ENCODE results near the gene MAGIX.

Gene MAGIX

DNA sequence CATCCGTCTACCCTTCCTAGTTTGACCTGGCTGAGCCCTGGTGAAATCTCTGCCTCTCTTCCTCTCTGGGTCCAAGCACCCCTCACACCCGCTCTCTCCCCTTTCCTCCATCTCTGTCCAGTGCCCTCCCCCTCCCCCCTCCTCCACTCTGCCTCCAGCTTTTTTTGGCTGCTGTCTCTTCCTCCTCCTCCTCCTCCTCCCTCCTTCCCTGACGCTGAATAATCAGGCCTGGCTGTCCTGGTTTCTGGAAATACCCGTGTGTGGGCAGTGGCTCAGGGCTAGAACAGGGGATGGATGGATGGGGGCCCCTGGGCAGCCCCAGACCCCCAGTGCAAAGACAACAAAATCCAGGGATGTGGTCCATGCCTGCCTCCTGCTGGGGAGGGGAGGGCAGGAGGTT lies 42.2 kb downstream of the MAGIX start:
- no peak for DNase-seq (ENCODE audit: low read depth, low spot score)

DNA sequence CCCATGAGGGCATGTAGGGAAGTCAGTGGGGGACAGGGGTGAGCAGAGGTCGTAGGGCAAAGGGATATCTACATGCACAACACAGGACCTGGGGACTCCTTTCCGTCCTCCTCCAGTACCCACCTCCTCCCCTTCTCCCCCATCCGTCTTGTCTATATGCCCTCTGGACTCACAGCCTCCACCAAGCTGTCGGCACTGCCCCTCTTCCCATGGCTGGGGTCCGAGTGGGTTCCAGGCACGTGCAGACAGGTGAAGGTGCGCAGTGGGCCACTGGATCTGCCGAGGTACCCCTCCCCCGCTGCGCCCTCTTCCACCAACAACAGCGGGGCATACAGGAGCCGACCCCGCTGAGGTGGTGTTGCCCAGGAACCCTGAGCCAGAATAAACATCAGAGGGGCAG lies 42.9 kb downstream of the MAGIX start:
- DNase-seq (ENCODE audit: low read depth, low spot score), result no peak

GRCh38 chrX:49206543-49206942 lies 44.0 kb downstream of the MAGIX start:
- no peak for DNase-seq (ENCODE audit: low read depth, low spot score)

DNA sequence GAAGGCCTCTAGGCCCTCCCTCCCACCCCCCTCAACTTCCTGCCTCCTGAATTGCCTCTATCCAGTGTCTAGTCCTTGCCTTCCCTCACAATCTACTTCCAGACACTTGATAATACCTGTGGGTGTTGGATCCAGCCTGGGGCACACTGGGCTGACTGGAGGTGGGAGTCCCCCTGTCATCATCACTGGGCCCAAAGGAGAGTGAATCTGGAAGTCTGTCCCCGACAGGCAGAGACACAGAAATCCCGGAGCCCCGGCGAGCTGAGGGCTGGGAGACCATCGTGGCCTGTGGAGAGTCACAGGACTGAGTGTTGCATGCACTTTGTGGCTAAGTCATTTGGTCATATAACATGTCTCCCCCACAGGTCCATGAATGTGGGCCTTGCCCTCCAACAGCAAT lies 45.8 kb downstream of the MAGIX start:
- DNase-seq (ENCODE audit: low read depth, low spot score), result no peak

GRCh38 chrX:49209434-49210251 lies 47.1 kb downstream of the MAGIX start:
- DNase-seq (ENCODE audit: low read depth, low spot score), result no peak

DNA sequence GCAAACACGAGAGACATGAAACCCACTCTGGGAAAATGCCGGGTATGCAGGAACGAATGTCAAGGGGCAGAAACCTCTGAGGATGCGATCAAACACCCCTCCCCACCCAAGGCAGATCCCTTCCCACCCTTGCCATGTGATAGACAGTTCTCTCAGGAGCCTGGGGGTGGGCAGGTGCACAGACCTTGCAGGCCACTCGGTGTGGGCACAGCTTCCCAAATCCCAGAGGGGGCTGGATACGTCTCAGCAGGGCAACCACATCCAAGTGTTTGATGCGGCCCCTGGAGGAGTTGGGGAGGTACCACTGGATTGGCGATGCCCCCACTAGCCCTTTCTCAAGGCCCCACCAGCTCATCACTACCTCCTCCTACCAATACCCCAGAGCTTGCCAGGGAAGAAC lies 47.8 kb downstream of the MAGIX start:
- DNase-seq (ENCODE audit: low read depth, low spot score), result no peak

DNA sequence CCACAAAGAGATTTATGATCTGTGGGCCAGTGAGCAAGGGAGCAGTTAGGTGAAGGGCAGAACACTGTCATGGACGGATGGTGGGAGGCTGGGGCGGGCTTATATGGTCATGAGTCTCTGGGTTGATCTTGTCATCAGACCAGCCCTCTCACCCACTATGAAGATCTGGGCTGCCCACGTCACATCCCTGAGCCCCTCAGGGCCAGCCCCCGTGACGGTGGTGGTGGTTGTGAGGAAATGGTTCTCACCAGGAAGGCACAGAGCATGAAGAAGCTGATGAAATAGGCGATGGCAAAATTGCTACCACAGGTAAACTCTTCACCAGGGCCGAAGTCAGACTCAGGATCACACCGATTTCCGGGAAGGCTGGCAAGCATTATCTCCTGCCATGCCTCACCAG lies 48.5 kb downstream of the MAGIX start:
- no peak for DNase-seq (ENCODE audit: low read depth, low spot score)

DNA sequence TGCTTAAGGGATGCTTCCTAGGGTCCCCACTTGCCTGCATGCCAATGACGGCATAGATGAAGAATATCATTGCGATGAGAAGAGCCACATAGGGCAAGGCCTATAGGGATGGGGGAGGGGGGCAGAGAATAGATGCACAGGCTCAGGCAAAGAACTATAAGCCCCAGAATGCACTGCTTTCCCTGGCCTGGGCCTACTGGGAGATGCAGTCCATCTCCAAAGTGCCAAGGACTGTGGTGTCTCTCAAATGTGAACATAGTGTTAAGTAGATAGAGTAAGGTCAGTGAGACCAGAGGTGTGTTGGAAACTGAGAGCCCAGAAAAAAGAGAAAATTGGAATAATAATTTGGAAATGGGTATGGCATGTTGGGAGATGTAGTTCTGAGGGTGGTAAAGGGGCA lies 49.7 kb downstream of the MAGIX start:
- DNase-seq (ENCODE audit: low read depth, low spot score), result no peak

DNA sequence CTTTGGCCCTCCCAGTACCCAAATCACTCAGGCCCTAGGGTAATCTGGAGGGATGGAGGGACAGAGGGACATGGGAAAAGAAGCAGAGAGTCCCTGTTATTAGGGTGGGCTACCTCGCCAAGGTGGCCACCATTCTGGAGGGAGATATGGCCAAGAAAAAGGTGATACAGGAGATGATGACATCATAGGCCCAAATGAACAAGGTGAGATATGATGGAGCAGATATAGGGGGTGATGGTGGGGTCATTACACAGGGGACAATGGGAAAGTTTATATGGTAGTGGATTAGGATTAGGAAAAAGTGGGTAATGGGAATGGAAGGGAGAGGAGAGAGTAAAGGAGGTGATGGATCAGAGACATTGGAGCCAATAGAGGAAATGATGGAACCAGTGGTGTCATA lies 50.3 kb downstream of the MAGIX start:
- DNase-seq (ENCODE audit: low read depth, low spot score), result no peak

GRCh38 chrX:49214416-49214815 lies 51.9 kb downstream of the MAGIX start:
- no peak for DNase-seq (ENCODE audit: low read depth, low spot score)

- no peak for DNase-seq (ENCODE audit: low read depth, low spot score)
Measured at GRCh38 chrX:49214996-49215526, 52.5 kb downstream of the MAGIX start.

Measured in iPS DF 19.7 (cell line).